DOHH2 (cell line): Measurements from ENCODE around the gene LARGE1.

Experiments
- EZH2phosphoT487 ChIP-seq: fragments of 200-600 bp; sonication (generic); IDR thresholded peaks from 2 replicates; pipeline ENCODE4 v1.6.1; 2017; ENCODE audit warnings: borderline replicate concordance, mild to moderate bottlenecking, antibody characterized with exemption, low read length, moderate library complexity, mixed read lengths
- TF ChIP-seq, protein P1 (sequence below): fragments of 200-600 bp; sonication (generic); IDR thresholded peaks from one replicate; pipeline ENCODE4 v1.5.1; 2014; ENCODE audit warnings: antibody characterized with exemption, mild to moderate bottlenecking, low read depth, low read length; ENCODE audit not compliant: poor library complexity, severe bottlenecking

GRCh38 chr22:33697640-33698039, 222.6 kb downstream of the LARGE1 start:
- TF ChIP-seq, protein P1, sequence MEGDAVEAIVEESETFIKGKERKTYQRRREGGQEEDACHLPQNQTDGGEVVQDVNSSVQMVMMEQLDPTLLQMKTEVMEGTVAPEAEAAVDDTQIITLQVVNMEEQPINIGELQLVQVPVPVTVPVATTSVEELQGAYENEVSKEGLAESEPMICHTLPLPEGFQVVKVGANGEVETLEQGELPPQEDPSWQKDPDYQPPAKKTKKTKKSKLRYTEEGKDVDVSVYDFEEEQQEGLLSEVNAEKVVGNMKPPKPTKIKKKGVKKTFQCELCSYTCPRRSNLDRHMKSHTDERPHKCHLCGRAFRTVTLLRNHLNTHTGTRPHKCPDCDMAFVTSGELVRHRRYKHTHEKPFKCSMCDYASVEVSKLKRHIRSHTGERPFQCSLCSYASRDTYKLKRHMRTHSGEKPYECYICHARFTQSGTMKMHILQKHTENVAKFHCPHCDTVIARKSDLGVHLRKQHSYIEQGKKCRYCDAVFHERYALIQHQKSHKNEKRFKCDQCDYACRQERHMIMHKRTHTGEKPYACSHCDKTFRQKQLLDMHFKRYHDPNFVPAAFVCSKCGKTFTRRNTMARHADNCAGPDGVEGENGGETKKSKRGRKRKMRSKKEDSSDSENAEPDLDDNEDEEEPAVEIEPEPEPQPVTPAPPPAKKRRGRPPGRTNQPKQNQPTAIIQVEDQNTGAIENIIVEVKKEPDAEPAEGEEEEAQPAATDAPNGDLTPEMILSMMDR, result no peak
- no peak for TF ChIP-seq EZH2phosphoT487
